ENCODE measurements around the gene IFI44. TPM values are rescaled to one million over a fixed set of nuclear protein-coding genes. Genes with fewer than 3 reads are reported as not detected.

IFI44 gene
- total and polyA plus RNA-seq, 2 donors (not counting 3 experiments of a cell fraction or from before 2014, with no cell fraction given): 11.8 to 12.3 TPM

- Histone ChIP-seq H3K79me2 (ENCODE audit: control insufficient read depth, insufficient read depth, low read length) (no peaks in the 10 kb centered on the region), H3K9ac (replicated peaks; ENCODE audit: extremely low read depth, insufficient read depth, low read length) (no peak overlapping the region), H3K36me3 (ENCODE audit: control insufficient read depth in 2 of 2, extremely low read depth in 1 of 2, insufficient read depth in 2 of 2, low read length in 2 of 2) (no peaks in the 10 kb centered on the region), H3K27ac (ENCODE audit: insufficient read depth, low read depth, low read length) (no peak overlapping the region), H3K4me1 (ENCODE audit: control insufficient read depth, extremely low read depth, insufficient read depth, low read length) (no peaks in the 10 kb centered on the region), H4K20me1 (replicated peaks; ENCODE audit: control insufficient read depth, extremely low read depth, insufficient read depth, low read length) (no peaks in the 10 kb centered on the region), H3K27me3 (ENCODE audit: control insufficient read depth in 2 of 2, insufficient read depth in 2 of 2, low read length in 2 of 2) (no peaks in the 10 kb centered on the region), H3K9me1 (replicated peaks; ENCODE audit: control insufficient read depth, extremely low read depth, insufficient read depth, low read length) (no peaks in the 10 kb centered on the region), H3K4me3 (replicated peaks in 1 of 3; ENCODE audit: insufficient read depth in 1 of 3, low read depth in 1 of 3, low read length in 3 of 3) (no peak overlapping the region), H3K4me2 (ENCODE audit: insufficient read depth, low read length) (no peak overlapping the region), H3K9me3 (replicated peaks; ENCODE audit: control insufficient read depth, insufficient read depth, low read length) (no peaks in the 10 kb centered on the region), H2AFZ (ENCODE audit: low read depth, low read length) (no peak overlapping the region)
- DNase-seq (ENCODE audit: low read depth, low spot score) (no peak), FAIRE-seq (no peak)
- dilution Hi-C loops (cut with MboI; ENCODE audit: extremely low pct_ligation_motif_present, low sequenced_read_pairs) (no loop called here), intact Hi-C loops (cut with micrococcal nuclease) (loop anchor here (10.0 kb wide), 1 partner anchor 122 kb away; no protein-coding TSS in a partner anchor)
- TF ChIP-seq FOS (IDR thresholded peaks at IDR 0.05; ENCODE audit: borderline replicate concordance, insufficient read depth, low read length): no peak
- no peak for TF ChIP-seq MYC (IDR thresholded peaks at IDR 0.05; ENCODE audit: low read depth, low read length)
- TF ChIP-seq, protein P1, sequence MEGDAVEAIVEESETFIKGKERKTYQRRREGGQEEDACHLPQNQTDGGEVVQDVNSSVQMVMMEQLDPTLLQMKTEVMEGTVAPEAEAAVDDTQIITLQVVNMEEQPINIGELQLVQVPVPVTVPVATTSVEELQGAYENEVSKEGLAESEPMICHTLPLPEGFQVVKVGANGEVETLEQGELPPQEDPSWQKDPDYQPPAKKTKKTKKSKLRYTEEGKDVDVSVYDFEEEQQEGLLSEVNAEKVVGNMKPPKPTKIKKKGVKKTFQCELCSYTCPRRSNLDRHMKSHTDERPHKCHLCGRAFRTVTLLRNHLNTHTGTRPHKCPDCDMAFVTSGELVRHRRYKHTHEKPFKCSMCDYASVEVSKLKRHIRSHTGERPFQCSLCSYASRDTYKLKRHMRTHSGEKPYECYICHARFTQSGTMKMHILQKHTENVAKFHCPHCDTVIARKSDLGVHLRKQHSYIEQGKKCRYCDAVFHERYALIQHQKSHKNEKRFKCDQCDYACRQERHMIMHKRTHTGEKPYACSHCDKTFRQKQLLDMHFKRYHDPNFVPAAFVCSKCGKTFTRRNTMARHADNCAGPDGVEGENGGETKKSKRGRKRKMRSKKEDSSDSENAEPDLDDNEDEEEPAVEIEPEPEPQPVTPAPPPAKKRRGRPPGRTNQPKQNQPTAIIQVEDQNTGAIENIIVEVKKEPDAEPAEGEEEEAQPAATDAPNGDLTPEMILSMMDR (IDR thresholded peaks at IDR 0.05; ENCODE audit: extremely low read depth in 1 of 2, insufficient read depth in 1 of 2, low read depth in 1 of 2, low read length in 2 of 2): no peak
- no peak for TF ChIP-seq JUN (IDR thresholded peaks at IDR 0.05; ENCODE audit: borderline replicate concordance, insufficient read depth, insufficient read length, low read depth)
- no peak for TF ChIP-seq POLR2AphosphoS5 (IDR thresholded peaks at IDR 0.05; ENCODE audit: insufficient read depth, low read depth, low read length)
- TF ChIP-seq POLR2A (IDR thresholded peaks at IDR 0.05; ENCODE audit: low read depth, low read length): no peak
- TF ChIP-seq EZH2 (IDR thresholded peaks at IDR 0.05; ENCODE audit: borderline replicate concordance, low read depth, low read length, severe bottlenecking): no peak
- TF ChIP-seq GATA2 (IDR thresholded peaks at IDR 0.05; ENCODE audit: insufficient read depth, insufficient read length, low read depth, low read length): no peak
- TF ChIP-seq, protein P2, sequence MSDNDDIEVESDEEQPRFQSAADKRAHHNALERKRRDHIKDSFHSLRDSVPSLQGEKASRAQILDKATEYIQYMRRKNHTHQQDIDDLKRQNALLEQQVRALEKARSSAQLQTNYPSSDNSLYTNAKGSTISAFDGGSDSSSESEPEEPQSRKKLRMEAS (IDR thresholded peaks at IDR 0.05; ENCODE audit: insufficient read depth, insufficient read length): no peak
- ChIA-PET POLR2A (no interaction called here), CTCF (interaction anchor here (1.6 kb wide), 1 partner anchor 8 kb away, joined by 7 read pairs; no protein-coding TSS in a partner anchor)
- BruUV-seq (replicated peaks): no TSS peak
These were observed 63.7 kb downstream of the IFI44 start for GRCh38 chr1:78713297-78713696.

Other genes with a start within 250 kb of the IFI44 start
- 0.14 and 0.24 TPM in 2 replicates for gene PTGFR, start 158.9 kb upstream of the IFI44 start, total RNA-seq
- gene PTGFR, start 158.9 kb upstream of the IFI44 start, polyA plus RNA-seq: 0.06 and 0.11 TPM in 2 replicates
- gene IFI44L, start 29.4 kb upstream of the IFI44 start, total RNA-seq: 1.5 and 2.8 TPM in 2 replicates
- gene IFI44L, start 29.4 kb upstream of the IFI44 start, polyA plus RNA-seq: 1.9 and 2.9 TPM in 2 replicates

All from endothelial cell of umbilical vein (primary cell).